GM21786 (cell line): ENCODE data around the gene POLR2J3.
"Not testable (repeated sequence)": the region's sequence is repeated elsewhere in the genome, so short reads cannot be mapped to it uniquely, and the experiment has no call there.

Experiments used
- ATAC-seq: cut with Tn5 transposase; IDR thresholded peaks from one replicate; pipeline ENCODE4 v1.9.1; 2021; ENCODE audit not compliant: unreplicated experiment

Gene POLR2J3

DNA sequence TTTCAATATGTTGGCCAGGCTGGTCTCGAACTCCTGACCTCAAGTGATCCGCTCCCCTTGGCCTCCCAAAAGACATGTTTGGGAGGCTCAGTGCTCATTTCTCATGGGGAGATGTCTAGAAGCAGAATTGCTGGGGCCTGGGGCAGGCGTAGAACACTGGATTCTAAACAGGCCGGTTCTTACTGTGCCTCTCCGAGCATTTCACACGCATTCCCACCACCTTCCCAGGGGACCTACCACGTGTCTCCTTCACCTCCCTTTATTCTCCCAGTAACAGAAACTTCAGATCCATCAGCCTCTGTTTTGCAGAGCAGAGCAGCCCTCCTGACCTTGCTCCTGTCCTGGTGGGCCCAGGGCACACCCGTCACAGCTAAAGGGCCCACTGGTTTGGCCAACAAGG lies 45.2 kb downstream of the POLR2J3 start:
- not testable (repeated sequence) for ATAC-seq

- ATAC-seq, result not testable (repeated sequence)
These were observed 47.6 kb downstream of the POLR2J3 start for GRCh38 chr7:102524803-102525202.

DNA sequence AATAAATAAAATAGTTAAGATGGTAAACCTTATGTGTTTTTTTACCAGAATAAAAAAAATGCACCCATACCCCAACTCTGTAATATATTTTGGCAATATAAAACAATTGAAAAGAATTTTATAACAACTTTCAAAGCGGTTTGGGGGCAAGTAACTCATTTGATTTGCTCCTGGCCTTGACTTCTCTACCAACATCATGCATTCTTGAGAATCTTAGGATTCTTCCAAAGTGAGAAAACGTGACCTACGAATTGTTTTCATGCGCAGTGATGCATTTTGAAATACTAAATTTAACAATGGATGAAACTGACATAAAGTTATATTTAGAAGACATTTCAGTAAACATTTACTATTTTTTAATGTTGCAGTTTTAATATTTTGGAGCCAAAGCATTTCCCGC lies 51.6 kb downstream of the POLR2J3 start:
- not testable (repeated sequence) for ATAC-seq

DNA sequence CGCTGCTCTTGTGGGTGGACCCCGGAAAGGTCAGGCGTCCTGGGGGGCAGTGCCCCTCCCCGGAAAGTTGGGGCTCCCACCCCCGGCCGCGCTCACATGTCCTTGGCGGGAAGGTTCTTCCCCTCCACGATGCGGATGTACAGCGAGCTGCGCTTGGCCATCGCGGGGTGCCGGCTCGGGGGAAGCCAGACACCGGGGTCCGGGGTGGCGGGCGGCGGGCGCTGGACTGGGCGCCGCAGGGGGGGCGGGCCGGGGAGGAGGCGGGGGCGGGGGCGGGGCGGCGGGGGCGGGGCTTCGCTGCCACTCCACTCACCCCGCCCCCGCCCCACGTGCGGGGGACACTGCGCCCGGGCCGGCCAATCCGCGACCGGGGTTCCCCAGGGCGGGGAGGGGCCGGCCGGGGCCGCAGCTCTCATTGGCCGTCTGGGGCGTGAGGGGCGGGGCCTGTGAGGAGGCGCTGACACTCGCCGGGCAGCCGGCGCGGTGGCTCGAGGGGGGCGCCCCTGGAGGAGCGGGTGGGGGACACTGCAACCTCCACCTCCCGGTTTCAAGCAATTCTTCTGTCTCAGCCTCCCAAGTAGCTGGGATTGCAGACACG lies 54.7 kb downstream of the POLR2J3 start, which contains the start of gene RASA4B:
RASA4B (minus strand) TSS at position 228 of the 598 bp plus-strand sequence; CDS start at position 161, 67 bp downstream.
- peak; percentile 50 for ATAC-seq
